ENCODE results near the gene KCNJ4.

Gene KCNJ4

DNA sequence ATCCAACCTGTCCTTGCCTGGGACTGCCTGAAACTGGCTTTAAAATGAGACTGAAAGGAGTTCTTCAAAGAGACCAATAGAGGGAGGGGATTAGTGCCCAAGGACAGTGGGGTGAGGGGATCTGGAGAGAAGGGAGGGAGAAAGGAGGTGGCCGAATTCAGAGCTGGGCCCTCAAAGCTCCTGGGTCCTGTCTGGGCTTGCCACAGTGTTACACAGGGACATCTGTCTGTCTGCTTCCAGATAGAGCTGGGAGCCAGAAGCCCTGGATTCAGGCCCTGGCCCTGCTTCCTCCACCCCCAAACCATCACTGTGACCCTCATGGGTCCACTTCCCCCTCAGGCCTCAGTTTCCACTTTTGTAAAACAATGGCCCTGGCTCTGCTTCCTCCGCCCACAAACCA lies 3.6 kb downstream of the KCNJ4 start:
- no peak for DNase-seq

DNA sequence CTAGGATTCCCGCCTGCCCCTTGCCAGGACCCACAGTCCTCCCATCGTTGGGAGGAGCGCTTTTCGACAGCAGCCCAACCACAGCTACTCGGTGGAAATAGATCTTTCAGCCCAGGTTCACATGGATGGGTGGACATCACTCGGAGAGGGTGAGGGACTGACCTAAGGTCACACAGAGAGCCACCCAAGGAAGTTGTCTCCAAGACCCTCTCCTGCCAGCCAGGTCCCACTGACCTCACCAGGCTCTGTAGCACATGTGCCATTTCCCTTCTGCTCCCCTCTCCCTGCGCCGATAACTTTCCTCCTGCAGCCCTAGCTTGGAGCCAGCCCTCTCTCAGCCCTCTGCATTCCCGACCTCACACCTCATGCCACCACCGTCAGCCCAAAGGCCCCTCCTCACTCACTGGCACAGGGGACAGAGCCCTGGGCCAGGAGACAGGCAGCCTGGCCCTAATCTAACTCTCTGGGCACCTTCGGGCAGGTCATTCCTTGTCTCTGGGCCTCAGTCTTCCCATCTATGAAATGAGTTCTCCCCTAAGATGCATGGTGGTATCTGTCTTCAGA lies 4.7 kb downstream of the KCNJ4 start:
- no peak for DNase-seq

DNA sequence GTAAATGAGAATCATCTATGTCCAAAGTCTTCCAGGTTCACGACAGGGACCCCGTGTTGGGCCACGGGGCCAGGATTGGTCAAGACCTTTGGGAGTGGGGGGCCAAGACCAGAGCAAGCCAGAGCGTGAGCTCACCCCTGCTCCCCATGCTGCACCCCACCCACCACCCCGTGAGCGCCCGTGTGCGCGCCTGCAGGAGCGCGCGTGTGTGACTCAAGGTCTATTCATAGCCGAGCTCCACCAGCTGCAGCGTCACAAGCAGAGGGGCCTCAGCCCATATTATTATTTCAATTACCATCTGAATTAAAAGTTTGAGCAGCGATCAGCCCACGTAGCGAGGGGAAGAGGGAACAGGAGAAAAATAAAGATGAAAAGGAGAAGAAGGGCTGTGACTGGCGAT lies 5.2 kb downstream of the KCNJ4 start:
- DNase-seq: no peak

DNA sequence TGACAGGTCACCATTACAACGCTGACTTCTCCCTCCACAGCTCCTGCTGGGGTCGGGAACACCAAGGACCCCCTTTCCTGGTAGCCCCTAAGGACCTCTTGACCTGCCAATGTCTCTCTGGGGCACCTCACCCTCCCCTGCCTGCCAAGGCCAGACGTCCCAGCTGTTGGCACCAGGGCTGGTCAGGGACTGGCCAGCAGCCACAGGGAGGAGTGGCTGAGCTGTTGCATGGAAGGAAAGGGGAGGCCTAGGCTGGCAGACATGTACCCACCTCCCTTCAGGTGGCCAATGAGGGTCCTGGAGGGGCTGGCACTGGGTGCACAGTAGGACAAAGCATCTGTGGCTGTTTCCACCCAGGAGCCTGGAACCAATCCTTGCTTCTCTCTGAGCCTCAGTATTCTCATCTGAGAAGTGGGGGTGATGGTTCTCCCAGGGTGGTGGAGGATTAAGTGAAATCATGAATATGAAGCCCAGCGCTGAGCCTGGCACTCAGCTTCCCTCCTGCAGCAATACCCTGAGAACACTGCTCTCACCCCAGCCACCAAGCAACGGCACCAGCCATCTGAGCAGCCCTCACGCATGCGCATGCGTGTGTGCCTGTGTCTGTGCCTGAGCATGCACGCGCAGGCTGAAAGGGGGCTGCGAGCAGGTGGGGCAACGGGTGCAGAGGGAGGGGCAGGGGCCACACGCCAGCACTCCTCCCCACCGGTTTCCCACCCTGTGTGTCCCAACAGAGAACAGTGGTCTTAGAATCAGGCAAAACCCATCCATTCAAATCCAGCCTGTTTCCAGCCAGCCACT lies 5.9 kb downstream of the KCNJ4 start:
- no peak for DNase-seq

DNA sequence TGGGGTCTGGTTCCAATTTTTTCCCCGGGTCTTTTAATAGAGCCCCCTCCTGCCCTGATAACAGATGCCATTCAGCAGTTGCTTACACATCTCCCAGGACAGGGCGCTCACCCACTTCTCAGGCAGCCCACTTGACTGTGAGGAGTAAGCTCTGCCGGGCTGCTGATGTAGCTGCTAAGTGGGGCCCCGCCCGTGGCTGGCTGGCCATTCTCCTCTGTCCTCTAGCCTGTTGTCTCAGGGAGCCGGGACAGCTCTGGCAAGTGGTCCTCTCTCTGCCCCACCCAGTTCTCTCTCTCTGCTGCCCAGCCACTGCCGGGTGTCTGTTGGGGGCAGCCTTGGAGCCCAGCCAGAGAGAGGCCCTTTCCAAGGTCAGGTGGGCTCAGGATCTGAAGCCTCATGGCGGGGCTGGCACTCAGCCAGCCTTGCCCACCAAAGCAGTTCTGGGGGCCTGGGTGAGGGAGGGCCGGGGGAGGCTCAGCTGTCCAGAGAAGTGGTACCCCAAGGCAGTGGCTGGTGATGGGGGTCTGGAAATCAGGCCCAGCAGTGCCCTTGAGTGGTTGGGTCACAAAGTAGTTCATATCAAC lies 8.9 kb downstream of the KCNJ4 start:
- DNase-seq: no peak

DNA sequence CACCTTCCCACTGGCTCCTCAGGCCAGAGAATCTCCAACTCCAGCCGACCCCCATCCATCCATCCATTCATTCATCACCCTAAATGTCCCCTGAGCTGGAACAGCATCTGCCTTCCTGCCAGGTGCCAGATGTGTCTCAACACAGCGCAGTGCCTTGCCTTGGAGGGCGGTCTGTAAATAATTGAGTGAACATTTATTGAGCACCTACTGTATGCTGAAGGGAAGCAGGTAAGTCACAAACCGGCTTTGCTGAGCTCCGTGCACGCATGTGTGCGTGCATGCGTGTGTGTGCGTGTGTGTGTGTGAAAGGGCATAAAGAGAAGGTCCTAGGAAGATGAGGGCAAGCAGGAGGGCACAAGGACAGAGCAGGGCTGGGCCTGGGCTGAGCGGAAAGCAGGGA lies 10.2 kb downstream of the KCNJ4 start:
- no peak for DNase-seq

DNA sequence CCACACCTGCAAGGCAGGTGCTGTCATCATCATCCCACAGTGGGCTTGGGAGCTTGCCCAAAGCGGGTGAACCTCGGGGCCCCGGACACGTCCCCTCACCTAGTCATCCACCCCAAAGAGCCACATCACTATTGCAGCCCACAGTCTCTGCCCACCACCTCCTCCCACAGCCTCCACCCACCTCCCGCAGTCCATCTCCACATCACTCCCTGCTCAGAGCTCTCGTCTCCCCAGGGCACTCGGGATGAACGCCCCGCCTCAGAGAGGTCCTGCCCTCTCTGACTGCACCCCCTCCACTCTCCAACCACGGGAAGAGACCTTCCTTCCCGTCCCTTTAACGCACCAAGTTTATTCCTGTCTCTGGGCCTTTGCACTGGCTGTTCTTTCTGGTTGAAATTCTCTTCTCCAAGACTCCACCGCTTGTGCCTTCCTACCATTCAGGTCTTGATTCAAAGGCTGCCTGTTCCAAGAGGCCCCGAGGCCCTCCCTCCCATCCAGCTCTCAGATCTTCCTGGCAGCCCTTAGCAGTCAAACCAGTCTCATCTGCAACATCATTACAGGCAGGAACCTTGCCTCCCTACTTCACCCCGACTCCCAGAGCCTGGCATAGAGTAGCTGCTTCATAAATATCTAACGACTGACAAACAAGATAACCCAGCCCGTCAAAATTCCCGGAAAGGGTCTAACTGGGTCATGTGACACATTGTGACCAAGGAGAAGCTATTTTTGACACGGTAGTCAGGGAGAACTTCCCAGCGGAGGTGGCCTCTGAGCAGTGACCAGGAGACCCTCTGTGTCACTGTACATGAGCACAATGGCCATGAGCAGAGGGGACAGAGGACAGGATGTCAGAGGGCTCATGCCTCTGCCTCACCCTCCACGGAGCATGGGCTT lies 11.1 kb downstream of the KCNJ4 start:
- DNase-seq: no peak

DNA sequence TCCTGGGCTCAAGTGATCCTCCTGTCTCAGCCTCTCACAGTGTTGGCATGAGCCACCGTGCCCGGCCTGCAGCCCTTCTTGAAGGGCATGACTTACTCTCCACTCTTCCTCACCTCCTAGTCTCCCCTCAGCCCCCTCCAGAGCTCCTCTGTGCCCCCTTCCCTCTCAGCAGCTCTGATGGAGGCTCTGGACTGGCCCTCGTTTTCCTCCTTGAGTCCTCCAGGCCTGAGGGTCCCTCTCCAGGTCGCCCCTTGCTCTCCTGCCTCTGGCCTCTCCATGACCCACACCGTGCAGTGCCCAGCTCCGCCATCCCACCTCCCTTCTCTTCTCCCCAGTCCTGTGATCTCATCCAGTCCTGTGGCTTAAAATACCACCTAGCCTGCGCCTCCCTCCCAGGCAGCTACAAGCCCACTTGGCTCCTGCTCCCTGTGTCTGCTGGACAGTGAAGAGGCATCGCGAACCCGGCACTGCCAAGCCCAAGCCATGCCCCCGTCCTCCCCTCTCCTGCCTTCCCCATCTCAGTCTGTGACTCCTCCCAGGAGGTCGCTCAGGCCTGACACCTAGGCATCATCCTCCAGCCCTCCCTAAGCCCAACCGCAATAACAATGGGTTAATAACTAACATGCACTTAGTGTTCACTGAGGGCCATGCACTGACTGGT lies 11.9 kb downstream of the KCNJ4 start:
- no peak for DNase-seq

DNA sequence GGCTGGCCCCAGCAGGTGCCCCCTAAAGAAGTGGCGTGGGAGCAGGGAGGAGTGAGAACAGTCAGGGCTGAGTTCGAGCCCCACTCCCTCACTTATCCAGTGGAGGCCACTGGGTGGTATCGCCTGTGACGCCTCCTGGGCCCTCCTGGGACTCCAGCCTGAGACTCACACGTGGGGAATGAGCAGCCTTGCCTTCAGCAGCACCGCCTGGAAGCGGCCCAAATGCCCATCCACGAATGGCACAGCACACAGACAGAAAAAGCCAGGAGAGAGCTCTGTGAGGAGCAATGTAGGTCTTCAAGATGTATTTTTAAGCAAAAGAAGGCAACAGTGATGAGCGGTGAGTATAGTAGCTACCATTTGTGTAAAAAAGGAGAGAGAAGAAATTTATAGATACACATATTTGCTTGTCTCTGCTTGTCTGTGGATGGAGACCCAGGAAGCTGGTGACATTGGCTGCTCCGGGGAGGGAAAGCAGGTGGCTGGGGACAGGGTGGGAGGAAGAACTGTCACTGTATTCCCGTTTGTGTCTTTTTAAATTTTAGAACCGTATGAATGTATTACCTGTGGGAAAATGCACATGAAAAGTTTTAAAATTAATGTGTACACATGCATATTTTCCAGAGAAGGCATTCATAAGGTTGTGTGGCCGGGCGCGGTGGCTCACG lies 13.2 kb downstream of the KCNJ4 start:
- no peak for DNase-seq

DNA sequence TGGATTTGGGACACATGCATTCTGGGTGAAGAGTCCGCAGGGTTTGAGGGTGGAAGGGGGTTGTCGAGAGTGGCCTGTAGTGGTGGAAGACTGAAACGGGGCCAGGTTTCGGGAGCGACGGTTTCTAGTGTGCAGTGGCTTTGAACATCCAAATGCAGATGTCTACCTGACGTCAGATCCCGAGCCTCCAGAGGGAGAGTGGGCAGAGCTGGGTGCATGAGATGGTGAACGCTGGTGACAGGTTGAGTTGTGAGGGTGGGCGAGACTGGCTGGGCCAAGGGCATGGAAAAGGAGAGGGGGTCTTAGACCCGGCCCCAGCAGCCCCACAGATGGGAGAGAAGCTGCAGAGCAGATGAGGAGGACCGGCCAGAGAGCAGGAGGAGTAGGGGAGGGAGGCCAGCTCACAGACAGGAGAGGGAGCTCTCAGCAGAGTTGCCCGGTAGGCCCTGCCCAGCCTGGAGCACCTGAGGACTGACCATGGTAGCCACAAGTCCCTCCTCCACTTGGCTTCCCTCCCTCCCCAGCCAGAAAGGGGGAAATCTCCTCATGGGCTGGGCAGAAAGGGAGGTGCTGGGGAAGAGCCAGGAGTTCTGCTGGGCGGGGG lies 14.2 kb downstream of the KCNJ4 start:
- DNase-seq: no peak

DNA sequence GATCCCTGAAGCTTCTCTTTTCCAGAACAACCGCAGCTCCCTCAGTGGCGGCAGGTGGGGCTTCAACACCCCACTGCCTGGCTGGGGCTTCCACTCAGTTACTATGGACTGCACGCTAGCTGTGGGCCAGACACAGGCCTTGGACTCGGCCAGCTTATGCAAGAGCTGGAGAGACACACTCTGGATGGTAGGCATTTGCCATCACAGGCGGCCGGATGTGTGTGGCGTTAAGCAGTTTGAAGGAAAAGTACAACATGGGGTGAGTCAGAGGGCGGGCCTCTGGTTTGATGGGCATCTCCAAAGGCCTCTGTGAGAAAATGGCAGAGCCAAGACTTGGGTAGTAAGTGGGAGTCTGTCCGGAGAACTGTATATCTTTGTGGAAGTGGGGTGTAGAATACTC lies 17.6 kb downstream of the KCNJ4 start:
- DNase-seq: no peak

DNA sequence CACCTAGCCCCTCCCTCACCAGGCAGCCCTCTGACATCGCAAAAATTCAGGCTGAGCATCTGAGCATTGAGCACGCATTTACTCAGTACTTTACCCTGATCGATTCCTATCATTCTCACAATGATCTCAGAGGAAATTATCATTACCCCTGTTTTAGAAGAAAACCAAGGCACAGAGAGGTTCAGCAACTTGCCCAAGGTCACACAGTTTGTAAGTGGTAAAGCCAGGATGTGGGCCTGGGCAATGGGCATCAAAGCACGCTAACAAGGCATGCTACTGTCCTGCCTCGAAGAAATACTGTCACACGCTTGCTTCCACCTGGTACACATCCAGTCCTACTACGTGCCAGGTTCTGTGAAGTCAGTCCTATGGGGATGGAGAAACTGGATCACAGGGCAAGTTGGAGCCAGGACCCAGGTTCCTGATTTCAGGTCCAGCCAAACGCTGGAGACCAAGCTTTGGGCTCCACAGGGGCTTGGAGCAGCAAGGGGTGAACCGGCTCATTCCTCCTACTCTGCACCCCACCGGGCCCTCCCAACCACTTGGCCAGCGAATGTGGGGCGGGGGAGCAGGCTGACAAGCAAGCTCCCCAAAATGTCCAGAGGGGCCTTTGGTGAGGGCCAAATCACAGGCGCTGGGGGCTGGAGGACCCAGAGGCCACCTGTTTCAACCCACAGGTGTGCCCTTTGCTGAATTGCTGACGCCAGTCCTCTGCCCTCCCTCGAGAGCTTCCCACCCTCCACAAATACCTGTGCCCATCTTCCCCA lies 18.2 kb downstream of the KCNJ4 start:
- no peak for DNase-seq

DNA sequence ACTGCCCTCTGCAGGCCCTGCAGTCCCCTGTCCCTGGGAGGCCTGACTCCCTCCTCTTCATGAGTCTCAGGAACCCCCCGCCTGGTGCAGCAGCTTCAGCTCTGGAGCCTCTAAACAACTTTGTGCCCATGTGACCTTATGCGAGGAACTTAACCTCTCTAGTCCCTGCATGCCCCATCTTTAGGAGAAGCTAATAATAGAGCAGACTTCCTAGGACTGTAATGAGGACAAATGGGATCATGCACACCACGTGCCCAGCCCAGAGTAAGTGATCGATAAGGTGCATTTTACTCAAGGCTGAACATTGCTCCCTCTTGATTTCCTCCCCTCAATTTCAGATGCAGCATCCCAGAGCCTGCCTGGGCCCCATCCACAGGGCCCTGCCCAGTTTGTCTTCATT lies 19.0 kb downstream of the KCNJ4 start:
- DNase-seq: no peak

DNA sequence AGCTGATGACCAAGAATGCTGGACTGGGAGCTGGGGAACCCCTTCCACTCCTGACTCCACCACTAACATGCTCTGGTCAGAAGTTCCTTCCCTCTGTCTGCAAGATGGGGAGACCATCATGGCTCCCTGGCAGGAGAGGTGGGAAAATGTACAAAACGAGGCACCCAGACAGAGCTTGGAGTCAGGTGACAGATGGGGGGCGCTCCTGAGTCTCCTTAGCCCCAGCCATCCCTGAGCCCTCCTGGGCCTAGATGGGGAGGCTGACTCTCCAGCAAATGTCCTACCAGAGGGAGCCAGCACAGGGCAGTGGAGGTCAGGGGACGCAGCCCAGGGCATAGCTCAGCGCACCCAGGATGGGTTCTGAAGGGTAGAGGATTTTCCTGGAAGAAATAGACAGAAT lies 20.0 kb downstream of the KCNJ4 start:
- no peak for DNase-seq

DNA sequence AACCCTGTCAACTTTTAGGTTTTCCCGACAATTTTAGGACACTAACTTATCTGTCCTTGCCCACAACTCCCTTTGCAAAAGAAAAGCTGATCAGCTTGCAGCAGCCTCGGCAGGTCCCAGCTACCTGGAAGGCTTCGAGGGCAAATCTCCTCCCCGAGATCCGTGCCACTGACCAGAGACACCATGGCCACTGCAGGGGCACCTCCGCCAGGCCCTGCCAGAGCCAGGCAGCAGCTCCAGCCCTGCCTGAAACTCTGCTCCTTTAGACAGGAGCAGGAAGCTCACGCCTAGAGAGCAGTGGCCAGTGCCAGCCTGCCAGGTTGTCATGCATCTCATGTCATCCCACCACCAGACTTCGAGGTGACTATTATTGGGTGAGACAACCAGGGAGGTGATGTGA lies 21.1 kb downstream of the KCNJ4 start:
- no peak for DNase-seq

DNA sequence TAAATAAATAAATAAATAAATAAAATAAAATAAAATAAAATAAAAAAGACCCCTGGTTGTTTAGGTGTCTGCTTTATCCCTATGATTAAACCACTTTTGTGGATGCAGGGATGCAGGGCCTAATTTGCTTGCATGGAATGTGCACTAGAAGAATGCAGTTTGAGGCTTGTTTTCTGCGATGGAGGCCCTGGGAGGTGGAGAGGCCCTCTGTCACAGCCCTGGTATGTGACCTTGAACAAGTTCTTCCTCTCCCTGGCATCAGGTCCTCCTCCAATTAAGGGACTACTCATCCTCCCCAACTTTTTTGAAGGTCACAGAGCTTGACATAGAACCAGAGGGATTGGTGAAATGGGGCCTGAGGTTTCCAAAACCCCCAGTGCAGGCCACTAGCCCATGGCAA lies 22.7 kb downstream of the KCNJ4 start:
- DNase-seq: no peak

DNA sequence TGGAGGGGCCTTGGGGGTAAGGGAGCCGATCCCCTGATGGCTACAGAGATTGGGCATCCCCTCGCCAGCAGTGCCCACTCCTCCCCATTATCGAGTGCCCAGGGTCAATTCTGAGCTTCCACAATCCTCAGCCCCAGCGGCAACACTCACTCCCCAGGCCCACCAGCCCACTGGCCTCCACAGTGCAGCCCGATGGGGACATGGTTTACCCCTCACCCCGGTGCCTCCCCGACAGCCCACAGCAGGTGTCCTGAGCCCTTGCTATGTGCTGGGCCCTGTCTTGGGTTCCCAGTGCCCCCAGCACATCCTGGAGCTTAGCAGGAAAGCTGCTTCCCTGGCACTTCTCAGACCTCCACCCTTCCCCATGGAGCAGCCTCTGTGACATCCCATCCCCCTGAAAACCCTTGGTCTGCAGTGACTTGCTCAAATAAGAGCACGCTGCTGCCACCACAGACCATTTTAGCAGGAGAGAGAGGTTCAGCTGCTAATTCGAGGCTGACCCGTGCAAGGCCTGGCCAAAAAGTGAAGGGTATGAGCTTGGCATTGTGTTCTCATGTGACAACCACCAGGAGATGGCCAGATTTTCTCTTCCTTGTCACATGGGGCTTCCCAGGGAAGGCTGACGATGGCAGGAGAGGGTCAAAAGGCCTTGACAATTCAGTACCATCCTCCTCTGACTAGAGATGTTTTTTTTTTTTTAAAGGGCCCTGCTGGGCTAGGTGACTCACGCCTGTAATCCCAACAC lies 23.6 kb downstream of the KCNJ4 start:
- DNase-seq: no peak

DNA sequence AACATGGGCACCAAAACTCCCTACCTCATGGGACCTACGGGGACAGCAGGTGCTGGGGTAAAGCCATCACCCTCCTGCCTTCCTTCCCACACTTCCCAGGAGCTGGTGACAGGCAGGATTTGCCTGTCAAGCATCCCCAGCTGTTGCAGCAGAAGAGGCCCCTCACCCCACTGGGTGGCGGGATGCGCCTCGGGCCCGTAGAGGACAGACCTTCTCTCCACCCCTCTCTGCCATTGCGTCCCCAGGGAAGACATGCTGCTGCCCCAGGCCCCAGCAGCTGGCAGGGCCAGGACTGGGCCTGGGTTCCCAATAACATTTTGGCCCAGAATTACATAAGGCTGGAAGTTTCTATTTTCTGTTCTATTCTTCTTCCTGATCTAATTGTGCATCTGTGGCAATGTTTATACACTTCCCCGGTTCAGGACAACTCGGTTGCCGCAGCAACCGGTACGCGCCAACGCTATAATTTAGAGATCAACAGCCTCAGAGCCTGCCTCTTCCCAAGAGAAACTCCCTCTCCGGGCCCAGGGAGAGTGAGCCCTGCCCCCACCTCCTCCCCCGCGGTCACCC lies 25.4 kb downstream of the KCNJ4 start:
- DNase-seq: no peak

DNA sequence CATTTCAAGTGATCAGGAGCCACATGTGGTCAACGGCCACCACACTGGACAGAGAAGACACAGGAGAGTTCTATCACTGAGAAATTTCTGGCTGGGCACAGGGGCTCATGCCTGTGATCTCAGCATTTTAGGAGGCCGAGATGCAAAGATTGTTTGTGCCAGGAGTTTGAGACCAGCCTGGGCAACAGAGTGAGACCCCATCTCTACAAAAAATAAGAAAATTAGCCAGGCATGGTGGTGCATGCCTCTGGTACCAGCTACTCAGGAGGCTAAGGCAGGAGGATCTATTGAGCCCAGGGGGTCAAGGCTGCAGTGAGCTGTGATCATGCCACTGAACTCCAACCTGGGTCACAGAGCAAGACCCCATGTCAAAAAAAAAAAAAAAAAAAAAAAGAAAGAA lies 26.3 kb downstream of the KCNJ4 start:
- DNase-seq: no peak

DNA sequence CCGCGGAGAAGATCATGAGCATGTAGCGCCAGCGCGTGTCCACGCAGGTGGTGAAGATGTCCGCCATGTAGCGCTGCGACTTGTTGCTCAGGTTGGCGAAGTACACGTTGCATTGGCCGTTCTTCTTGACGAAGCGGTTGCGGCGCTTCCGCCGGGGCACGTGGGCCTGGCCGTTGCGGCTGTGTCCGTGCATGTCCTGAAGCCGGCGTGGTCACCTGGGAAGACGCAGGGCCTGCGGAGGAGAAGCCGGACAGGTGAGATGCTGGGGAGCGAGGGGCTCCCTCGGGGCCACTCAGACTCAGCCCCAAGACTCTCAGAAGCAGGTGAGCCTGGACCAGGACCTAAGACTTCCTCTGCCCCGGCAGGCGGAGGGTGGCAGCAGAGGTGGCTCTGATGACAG lies 27.1 kb downstream of the KCNJ4 start:
- no peak for DNase-seq
